PFSK-1 (cell line): Measurements from ENCODE around the gene KNOP1.

ENCODE experiments used
- FOXP2 ChIP-seq: optimal IDR thresholded peaks from 2 replicates; pipeline ENCODE3; 2011; ENCODE audit warnings: borderline replicate concordance, control low read depth, inconsistent platforms; ENCODE audit not compliant: insufficient read depth; ENCODE audit errors: extremely low read length, extremely low read depth
- POLR2AphosphoS5 ChIP-seq: IDR thresholded peaks from 2 replicates; pipeline ENCODE4 v1.6.1; 2012; ENCODE audit warnings: low read depth, mild to moderate bottlenecking, control low read depth, low read length, moderate library complexity
- REST ChIP-seq, 2 experiments: IDR thresholded peaks; 2 replicates each; pipeline versions ENCODE4 v1.6.1 to v1.8.0; 2011 to 2012; ENCODE audit warnings: low read depth in 2 of 2, low read length in 2 of 2, control low read depth in 1 of 2, inconsistent platforms in 1 of 2, mild to moderate bottlenecking in 1 of 2, moderate library complexity in 1 of 2; ENCODE audit not compliant: insufficient read depth in 1 of 2
- SIN3A ChIP-seq: IDR thresholded peaks from 2 replicates; pipeline ENCODE4 v1.6.1; 2012; ENCODE audit warnings: mild to moderate bottlenecking, low read length, moderate library complexity, borderline replicate concordance; ENCODE audit not compliant: insufficient read depth
- TAF1 ChIP-seq: IDR thresholded peaks from 2 replicates; pipeline ENCODE4 v1.6.1; 2012; ENCODE audit warnings: low read length, control low read depth, borderline replicate concordance; ENCODE audit not compliant: insufficient read depth

The KNOP1 gene

GRCh38 chr16:19705843-19706242 lies 12.2 kb downstream of the KNOP1 start:
- TF ChIP-seq POLR2AphosphoS5: no peak
- TF ChIP-seq SIN3A: no peak
- TF ChIP-seq REST (IDR thresholded peaks at IDR 0.05; ENCODE audit: insufficient read depth in 1 of 2, low read depth in 2 of 2, low read length in 2 of 2): no peak
- no peak for TF ChIP-seq FOXP2
- TF ChIP-seq TAF1: no peak

GRCh38 chr16:19705146-19705501 lies 12.9 kb downstream of the KNOP1 start:
- no peak for TF ChIP-seq FOXP2
- TF ChIP-seq SIN3A: no peak

- TF ChIP-seq FOXP2 (no peak), TAF1 (no peak), SIN3A (no peak), POLR2AphosphoS5 (no peak), REST (IDR thresholded peaks at IDR 0.05; ENCODE audit: insufficient read depth in 1 of 2, low read depth in 2 of 2, low read length in 2 of 2) (no peak)
These were observed 13.5 kb downstream of the KNOP1 start for GRCh38 chr16:19704321-19705145.

GRCh38 chr16:19703172-19703889 lies 14.7 kb downstream of the KNOP1 start:
- TF ChIP-seq TAF1 (no peak), FOXP2 (no peak), POLR2AphosphoS5 (no peak), REST (IDR thresholded peaks at IDR 0.05; ENCODE audit: insufficient read depth in 1 of 2, low read depth in 2 of 2, low read length in 2 of 2) (no peak), SIN3A (no peak)

GRCh38 chr16:19701091-19701490 lies 16.9 kb downstream of the KNOP1 start:
- TF ChIP-seq REST (IDR thresholded peaks at IDR 0.05; ENCODE audit: insufficient read depth in 1 of 2, low read depth in 2 of 2, low read length in 2 of 2): no peak
- TF ChIP-seq FOXP2: no peak
- TF ChIP-seq SIN3A: no peak
- TF ChIP-seq POLR2AphosphoS5: no peak
- TF ChIP-seq TAF1: no peak
